Measurements from ENCODE around the gene LCMT1.
A peak's percentile ranks its signal among the peaks of the same experiment; 100 is the strongest.
"Not testable (repeated sequence)": the region's sequence is repeated elsewhere in the genome, so short reads cannot be mapped to it uniquely, and the experiment has no call there.

LCMT1 gene

GRCh38 chr16:25111403-25112166 is at the start of gene LCMT1:
Gene LCMT1 (plus strand): TSS chr16:25111742. CDS start chr16:25111884, 142 bp downstream.
- DNase-seq, result peak; percentile 96

DNA sequence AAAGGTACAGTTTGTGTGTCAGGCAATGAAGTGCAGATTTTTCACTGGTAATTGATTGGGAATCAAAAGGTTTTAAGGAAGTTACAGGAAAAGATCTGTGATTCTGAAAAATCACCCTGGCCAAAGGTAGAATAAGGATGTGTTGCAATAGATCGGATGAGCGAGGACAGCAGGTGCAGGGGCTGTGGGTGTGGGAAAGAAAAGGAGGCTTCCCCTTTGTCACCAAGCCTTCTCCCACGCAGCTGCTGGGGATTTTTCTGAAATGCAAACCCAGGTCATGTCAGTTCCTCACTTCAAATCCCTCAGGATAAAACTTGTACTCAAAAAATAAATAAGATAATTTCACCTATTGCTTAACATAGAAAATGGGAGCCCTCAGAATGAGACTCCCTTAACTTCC is 48.4 kb upstream of the LCMT1 start:
- DNase-seq, result no peak

DNA sequence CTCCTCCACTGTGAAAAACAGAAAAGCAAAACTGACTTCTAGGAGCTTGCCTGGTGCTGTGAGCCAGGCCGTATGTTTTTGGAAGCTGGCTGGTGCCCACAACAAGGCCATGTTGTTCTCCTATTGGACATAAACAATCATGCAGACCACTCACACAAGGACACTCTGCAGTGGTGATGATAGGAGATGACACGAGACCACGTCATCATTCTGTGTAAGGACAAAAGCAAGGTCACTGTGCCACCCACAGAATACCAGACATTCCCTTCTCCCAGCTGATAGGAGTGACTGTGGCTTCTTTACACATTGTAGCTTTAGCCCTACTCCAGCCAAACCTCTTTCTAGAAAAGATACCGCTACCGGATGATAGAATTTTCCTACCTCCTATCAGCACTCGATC is 47.7 kb upstream of the LCMT1 start:
- DNase-seq, result no peak

- not testable (repeated sequence) for DNase-seq
Observed at GRCh38 chr16:25064281-25064680, 47.3 kb upstream of the LCMT1 start.

DNA sequence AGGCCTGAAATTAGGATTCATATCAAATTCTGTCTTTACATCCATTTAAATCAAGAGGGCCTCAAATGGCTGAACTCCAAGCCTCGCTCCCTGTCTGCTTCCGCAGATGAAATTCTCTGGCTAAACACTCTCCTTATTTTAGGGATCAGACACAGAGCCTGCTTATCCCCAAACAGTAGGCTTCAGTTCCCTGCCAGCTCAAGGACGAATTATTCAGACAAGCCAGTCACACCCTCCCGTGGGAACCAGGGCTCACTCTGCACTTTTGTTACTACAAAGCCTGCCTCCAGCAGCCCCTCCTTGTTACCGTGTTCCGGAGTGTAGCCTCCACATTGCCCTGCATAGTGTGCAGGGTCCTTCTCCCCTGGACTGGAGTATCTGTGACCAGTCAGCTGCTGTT is 46.6 kb upstream of the LCMT1 start:
- no peak for DNase-seq

DNA sequence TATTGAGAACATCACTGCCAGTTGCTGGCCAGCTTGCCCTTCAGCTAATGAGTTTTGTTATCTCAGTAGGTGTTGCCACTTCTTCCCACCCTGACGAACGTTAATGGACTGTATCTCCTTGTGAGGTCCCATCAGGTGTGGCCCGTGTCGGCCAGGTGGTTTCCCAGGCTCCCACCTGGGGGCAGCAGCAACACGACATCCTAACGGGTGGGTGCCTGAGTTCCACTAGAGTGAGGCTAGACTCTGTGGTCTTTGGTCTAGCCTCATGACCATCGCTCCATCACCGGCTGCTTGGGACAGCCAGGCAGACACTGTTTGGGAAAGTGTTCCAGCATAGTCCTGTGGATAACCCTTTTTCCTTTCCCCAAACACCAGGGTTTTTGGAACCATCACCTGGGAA is 45.6 kb upstream of the LCMT1 start:
- DNase-seq, result no peak

GRCh38 chr16:25066426-25066746 is 45.2 kb upstream of the LCMT1 start:
- DNase-seq, result no peak

- no peak for DNase-seq
Observed at GRCh38 chr16:25066747-25067631, 44.6 kb upstream of the LCMT1 start.

DNA sequence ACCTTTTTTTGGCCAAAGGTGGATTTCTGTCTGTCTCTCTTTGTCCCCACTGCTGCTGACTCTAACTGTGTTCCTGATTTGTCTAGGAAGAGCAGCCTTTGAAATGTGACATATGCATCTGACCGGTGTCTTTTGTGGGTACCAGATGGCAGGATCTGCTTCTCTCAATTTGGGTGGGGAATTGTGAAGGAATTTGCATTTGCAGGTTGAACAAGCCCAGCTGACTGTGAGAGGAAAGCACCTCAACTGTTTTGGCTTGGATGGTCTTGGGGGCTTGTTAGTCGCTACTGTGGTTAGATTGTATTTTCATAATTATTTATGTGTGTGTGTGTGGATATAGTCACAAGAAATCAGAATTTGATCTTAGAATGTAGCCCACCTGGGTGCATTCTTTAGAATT is 37.7 kb upstream of the LCMT1 start:
- no peak for DNase-seq

- DNase-seq, result no peak
Observed at GRCh38 chr16:25078386-25078978, 33.1 kb upstream of the LCMT1 start.

GRCh38 chr16:25079637-25080378 is 31.7 kb upstream of the LCMT1 start:
- DNase-seq, result no peak

DNA sequence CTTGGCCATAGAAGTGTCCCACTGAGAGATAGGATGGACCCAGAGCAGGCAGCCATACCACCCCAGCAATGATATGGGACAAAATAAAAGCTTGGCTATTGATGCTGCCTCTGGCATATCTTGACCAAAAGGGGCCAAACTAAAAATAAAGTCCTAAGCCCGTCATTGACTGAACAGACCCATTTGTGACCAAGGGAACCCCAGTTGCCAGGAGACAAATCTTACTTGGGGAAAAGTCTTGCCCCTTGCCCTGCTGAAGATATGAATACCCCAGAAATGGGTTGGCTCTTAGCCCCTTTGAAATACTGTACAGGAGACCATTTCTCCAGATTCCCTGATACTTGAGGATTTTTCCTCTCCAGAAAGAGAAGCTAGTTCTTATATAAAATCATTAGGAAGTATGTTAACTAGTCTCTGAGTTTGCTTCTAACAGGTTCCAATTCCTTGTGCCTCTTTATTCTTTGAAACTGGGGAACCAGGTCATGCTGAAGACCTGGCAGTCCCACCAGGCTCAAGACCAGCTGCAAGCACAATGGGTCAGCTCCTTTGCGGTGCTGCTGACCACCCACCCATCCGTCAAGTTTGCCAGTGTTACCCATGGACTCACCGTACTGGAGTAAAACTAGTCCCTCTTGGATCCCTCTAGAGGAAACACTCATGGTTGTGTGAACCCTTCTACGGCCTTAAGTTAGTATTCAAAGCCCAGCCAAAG is 31.0 kb upstream of the LCMT1 start:
- DNase-seq, result no peak

- DNase-seq, result no peak
Observed at GRCh38 chr16:25081702-25082101, 29.8 kb upstream of the LCMT1 start.

DNA sequence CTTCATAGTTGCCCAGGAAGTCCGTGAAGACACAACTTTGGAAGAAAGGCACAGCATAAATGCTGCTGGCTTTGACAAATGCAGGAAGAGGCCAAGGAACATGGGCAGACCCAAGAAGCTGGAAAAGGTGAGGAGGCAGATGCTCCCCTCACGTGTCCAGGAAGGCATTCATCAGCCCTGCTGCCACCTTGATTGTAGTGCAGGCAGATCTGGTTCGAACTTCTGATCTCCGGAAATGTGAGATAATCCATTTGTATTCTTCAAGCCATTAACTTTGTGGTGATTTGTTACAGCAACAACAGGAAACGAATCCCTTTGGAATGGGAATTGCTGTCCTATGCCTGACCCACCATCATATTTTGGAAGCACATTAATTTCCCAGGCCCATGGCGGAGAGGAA is 28.5 kb upstream of the LCMT1 start:
- no peak for DNase-seq

DNA sequence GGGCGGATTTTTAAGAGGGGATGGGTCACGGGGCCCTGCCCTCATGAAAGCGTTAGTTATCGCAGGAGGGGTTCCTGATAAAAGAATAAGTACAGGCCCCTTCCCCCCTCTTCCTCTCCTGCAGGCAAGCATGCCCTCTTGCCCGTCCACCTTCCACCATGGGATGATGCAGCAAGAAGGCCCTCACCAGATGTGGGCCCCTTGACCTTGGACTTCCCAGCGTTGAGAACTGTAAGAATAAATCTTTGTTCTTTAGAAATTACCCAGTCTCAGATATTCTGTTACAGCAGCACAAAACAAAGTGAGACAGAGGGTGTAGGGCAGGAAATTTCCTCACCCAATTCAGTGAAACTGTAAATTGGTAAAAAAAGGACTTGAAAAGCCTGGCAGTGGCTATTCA is 27.8 kb upstream of the LCMT1 start:
- no peak for DNase-seq

GRCh38 chr16:25084797-25085196 is 26.7 kb upstream of the LCMT1 start:
- DNase-seq, result no peak

- DNase-seq, result no peak
Observed at GRCh38 chr16:25087761-25088160, 23.8 kb upstream of the LCMT1 start.

DNA sequence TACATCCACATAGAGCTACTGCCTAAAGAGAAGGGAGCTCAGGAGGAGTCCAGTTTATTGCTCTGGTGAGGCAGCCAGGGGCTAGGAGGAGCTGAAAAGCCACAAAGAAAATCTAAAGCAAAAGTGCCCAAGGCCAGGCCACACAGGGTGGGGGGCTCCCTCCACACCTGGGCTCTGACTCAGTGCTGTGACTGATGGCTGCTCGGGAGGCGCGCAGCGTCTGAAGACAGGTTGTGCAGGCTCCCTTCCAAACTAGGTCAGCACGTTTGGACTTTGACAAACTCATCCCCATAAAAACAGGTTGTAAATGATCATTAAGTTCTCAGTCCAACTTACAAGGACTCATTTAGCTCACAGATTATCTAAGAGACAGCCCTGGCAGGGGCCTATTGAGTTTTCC is 22.2 kb upstream of the LCMT1 start:
- DNase-seq, result no peak

- no peak for DNase-seq
Observed at GRCh38 chr16:25092441-25092840, 19.1 kb upstream of the LCMT1 start.

- DNase-seq, result no peak
Observed at GRCh38 chr16:25093208-25094061, 18.1 kb upstream of the LCMT1 start.

DNA sequence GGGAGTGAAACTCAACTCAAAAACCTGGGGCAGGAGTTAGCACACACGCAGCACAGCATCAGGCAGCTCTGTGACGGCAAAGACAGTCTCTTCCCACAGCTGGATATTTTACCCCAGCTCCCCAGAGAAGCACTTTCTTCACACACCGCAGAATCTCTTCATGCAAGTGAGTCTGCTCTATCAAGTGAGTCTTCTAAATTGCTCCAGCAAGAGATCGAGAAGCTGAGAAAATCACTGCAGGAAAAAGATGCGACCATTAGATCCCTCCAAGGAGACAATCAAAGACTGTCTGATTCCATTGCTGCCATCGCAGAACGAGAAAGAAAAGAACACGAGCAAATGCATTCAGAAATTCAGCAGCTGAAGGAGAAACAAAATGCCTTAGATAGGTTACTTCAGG is 16.9 kb upstream of the LCMT1 start:
- DNase-seq, result no peak

- DNase-seq, result no peak
Observed at GRCh38 chr16:25095636-25096035, 15.9 kb upstream of the LCMT1 start.
